Heart left ventricle (tissue), 13 donors: ENCODE measurements around the gene ZNF536.

Experiments
- CTCF ChIP-seq, 12 donors: fragments of 200-600 bp; sonication (generic) in 4 of 12; IDR thresholded peaks; one replicate each; pipeline versions ENCODE4 v1.5.0 to v1.8.0; 2018 to 2022; ENCODE audit warnings: antibody characterized with exemption in 12 of 12, mild to moderate bottlenecking in 5 of 12
- POLR2A ChIP-seq, 2 donors: fragments of 450-650 bp; IDR thresholded peaks; one replicate each; pipeline ENCODE4 v1.6.1; 2017; ENCODE audit warnings: antibody characterized with exemption in 2 of 2, mild to moderate bottlenecking in 2 of 2, moderate library complexity in 2 of 2
- donor health status: ischemic (EF 13 %, LVEDD 7.1; RV severe dilation, severe dysfunction).
- donor health status: DM: no; HTN: yes; CAD: no.
- donor health status: DM: no; HTN: no; CAD: no.
- donor health status: ischemic (EF 25% LVEDD 6.9; RV normal size, moderate dysfunction).
- donor health status: ischemic (EF 25% LVEDD 5.7; RV mildly dilated, moderate dysfunction).
- donor health status: ischemic (EF 35%, LVEDD 5.7; RV mildly dilated, moderate dysfunction).
- donor health status: nonischemic (EF 11% LVEDD 7.7; RV severe dilation, severe dysfunction).
- donor health status: DM: yes; HTN: yes; CAD: no.
- donor health status: PGD.
- donor health status: ischemic (EF 29% LVEDD 5.4; RV normal size, mild dysfunction).
- donor health status: nonischemic (EF 23%, LVEDD 6.1; RV moderate dilation, normal function).

GRCh38 chr19:30522341-30522740 lies 150.2 kb downstream of the ZNF536 start:
- TF ChIP-seq CTCF (IDR thresholded peaks at IDR 0.05) (no peak), POLR2A (IDR thresholded peaks at IDR 0.05) (no peak)
